ENCODE data around the gene FAM185A.

- no peak for TF ChIP-seq FOXK2 (IDR thresholded peaks at IDR 0.05)
- no peak for TF ChIP-seq FOXM1 (IDR thresholded peaks at IDR 0.05; ENCODE audit: borderline replicate concordance)
- no peak for TF ChIP-seq LEF1 (IDR thresholded peaks at IDR 0.05; ENCODE audit: borderline replicate concordance)
Observed at GRCh38 chr7:102842284-102842683, 93.5 kb downstream of the FAM185A start.

Measured in HEK293T (cell line).